Measurements from ENCODE around the gene SKIC8. TPM values are rescaled to one million over a fixed set of nuclear protein-coding genes. Genes with fewer than 3 reads are reported as not detected.

SKIC8 gene
- 10 to 100 TPM; 17.7 to 38.6 (median 30.8) TPM for total RNA-seq
- 10 to 100 TPM; 32.9 to 48.9 (median 39.7) TPM for polyA plus RNA-seq
- long read RNA-seq, donor 1, transcript WDR61-201 (11 exons, 1,387 nt), result major isoform, 20 of 24 reads
- long read RNA-seq, donor 1, partial matches to known transcripts, result 1 of 24 reads
- long read RNA-seq, donor 1, other reads (novel, unspliced or antisense), result 3 of 24 reads
- long read RNA-seq, donor 2, transcript WDR61-201 (11 exons, 1,387 nt), result major isoform, 43 of 64 reads
- long read RNA-seq, donor 2, partial matches to known transcripts, result 2 of 64 reads
- long read RNA-seq, donor 2, other reads (novel, unspliced or antisense), result 15 of 64 reads

DNA sequence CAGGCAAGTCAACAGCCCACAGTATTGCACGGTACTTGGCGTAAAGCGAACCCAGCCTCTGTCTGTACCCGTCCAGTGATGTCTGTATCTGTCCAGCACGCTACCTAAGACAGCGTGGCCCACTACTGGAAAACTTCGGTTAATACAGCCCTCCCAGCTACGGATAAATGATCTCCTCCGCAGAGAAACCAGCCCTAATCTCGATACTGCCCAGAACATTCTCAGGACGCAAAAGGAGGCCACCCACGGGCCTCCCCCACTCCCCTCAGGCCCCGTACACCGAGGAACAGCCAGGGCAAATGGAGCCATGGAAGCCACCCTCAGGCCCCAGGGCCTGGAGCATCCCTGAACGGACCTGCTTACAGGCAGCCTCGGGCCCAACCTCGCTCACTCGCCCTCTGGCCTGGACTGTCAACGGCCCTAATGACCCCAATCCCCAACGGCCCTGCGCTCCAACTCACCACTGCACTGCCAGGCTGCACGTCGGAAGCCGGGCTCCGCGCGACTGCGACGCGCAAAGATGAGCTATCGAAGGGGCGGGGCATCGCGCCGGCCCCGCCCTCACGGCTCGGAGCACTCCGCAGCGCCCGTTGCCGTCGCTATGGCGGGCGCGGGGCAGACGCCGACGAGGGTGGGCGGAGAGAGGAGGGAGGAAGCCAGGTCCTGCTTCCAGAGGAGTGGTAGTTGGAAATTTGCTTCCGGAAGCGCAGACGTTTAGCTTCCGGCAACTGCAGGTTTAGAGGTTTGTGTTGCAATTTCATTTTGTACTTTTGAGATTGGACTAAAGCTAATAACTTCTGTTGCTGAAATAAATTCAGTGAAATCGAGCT lies at the start of gene SKIC8:
SKIC8 (minus strand) TSS at position 509 of the 830 bp plus-strand sequence. CDS start 3,923 bp downstream, outside the sequence.
- 0% methylated on average over 41 to 55 of the region's 55 CpGs for WGBS, 3 donors
- Histone ChIP-seq H3K27ac (peak within 1 kb of the TSS; percentile 88), H3K4me1 (peaks cover 12% of the 10 kb centered on the region), H3K4me3 (peak within 1 kb of the TSS; percentile 92), H3K9me3 (no peaks in the 10 kb centered on the region), H3K36me3 (ENCODE audit: insufficient read depth in 1 of 2, low read depth in 1 of 2) (peaks cover 0 to 8% of the 10 kb centered on the region in 2 donors), H3K27me3 (ENCODE audit: insufficient read depth in 3 of 3, low read length in 2 of 3) (peaks cover 0 to 2% (median 0%) of the 10 kb centered on the region in 3 donors)
- DNase-seq (peak; percentile 92 to 96), ATAC-seq (peak; percentile 98 to 99 (median 98))
- TF ChIP-seq, protein P1, sequence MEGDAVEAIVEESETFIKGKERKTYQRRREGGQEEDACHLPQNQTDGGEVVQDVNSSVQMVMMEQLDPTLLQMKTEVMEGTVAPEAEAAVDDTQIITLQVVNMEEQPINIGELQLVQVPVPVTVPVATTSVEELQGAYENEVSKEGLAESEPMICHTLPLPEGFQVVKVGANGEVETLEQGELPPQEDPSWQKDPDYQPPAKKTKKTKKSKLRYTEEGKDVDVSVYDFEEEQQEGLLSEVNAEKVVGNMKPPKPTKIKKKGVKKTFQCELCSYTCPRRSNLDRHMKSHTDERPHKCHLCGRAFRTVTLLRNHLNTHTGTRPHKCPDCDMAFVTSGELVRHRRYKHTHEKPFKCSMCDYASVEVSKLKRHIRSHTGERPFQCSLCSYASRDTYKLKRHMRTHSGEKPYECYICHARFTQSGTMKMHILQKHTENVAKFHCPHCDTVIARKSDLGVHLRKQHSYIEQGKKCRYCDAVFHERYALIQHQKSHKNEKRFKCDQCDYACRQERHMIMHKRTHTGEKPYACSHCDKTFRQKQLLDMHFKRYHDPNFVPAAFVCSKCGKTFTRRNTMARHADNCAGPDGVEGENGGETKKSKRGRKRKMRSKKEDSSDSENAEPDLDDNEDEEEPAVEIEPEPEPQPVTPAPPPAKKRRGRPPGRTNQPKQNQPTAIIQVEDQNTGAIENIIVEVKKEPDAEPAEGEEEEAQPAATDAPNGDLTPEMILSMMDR (IDR thresholded peaks at IDR 0.05), result no peak
- intact Hi-C loops (cut with DNase I), result no loop called here

DNA sequence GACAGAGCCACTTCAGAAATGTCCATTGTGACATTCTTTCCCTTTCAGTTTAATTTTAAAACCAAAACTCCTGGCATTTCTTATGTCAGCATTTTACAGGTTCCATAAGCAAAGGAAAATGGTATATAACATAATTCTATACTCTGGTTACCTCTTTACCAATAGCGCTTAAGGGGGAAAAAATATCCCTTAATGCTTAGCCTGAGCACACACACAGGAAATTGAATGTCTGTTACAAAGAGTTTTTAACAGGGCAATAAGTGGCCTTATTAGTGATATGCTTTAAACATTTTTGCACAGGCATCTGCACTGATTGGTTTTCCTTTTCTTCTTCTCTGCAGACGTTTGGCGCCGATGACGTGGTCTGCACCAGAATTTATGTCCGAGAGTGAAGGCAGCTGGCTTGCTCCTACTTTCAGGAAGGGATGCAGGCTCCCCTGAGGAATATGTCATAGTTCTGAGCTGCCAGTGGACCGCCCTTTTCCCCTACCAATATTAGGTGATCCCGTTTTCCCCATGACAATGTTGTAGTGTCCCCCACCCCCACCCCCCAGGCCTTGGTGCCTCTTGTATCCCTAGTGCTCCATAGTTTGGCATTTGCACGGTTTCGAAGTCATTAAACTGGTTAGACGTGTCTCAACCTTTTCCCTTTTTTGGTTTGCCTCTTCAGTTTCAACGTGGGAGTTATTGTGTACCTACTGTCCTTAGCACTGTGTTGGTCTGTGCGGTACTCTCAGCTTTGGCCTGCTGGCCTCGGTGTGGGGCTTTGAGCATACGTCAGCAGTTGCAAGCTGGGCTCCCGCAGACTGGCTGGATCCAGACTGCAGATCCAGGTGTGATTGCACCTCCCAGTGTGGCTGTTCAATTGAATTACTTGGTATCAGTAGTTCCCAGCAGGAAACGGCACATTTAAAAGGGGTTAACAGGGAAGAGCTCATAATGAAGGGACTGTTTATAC lies 48.5 kb upstream of the SKIC8 start:
- no peaks in the 10 kb centered on the region for H3K36me3 ChIP-seq (ENCODE audit: insufficient read depth in 1 of 2, low read depth in 1 of 2)
- peaks cover 0 to 15% (median 0%) of the 10 kb centered on the region in 3 donors for H3K27me3 ChIP-seq (ENCODE audit: insufficient read depth in 3 of 3, low read length in 2 of 3)
- DNase-seq (no peak), ATAC-seq (no peak)
- no peaks in the 10 kb centered on the region for H3K9me3 ChIP-seq
- no peak overlapping the region for H3K4me3 ChIP-seq
- WGBS, 3 donors, result 56 to 60% (median 57%) methylated on average over 17 of the region's 17 CpGs
- TF ChIP-seq, protein P1 (IDR thresholded peaks at IDR 0.05), result no peak
- H3K27ac ChIP-seq, result no peak overlapping the region
- intact Hi-C loops (cut with DNase I), result no loop called here
- no peaks in the 10 kb centered on the region for H3K4me1 ChIP-seq

DNA sequence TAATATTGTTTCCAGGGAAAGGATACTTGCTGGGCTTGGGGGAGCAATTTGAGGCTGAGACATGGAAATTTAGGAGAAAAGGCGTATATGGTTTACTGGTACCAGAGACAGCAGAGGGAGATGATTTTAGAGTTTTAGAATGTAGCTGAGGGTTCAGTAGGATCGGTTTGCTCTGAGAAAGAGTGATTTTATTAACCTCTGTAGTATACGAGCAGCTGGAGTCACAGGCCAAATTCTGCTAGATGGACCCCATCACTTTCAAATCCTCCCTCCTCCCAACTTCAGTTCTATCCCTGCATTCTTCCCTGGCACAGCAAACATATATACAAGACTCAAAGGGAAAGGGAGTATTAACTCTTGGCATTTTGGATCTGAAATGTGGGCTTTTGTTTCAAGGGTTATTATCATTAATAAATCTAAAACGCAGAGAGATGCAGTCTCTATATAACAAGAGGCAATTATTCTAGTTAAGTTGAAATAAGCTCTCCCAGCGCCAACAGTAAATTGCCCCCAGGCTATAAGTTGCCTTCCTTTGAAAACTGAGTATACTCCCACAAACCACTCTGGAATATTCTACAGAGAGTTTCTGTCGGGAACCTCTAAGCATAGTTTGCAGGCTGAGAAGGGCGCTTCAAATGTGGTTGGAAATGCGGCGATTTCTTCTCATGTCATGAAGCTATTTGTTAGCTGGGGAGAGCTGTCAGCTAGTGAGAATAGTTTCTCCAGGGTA lies 46.2 kb upstream of the SKIC8 start:
- Histone ChIP-seq H3K4me1 (peaks cover under 1% of the 10 kb centered on the region), H3K4me3 (no peak overlapping the region), H3K27me3 (ENCODE audit: insufficient read depth in 3 of 3, low read length in 2 of 3) (peaks cover 0 to 32% (median 12%) of the 10 kb centered on the region in 3 donors), H3K36me3 (ENCODE audit: insufficient read depth in 1 of 2, low read depth in 1 of 2) (no peaks in the 10 kb centered on the region), H3K9me3 (no peaks in the 10 kb centered on the region), H3K27ac (no peak overlapping the region)
- WGBS, 3 donors, result 79 to 85% (median 83%) methylated on average over 9 of the region's 9 CpGs
- ATAC-seq (no peak), DNase-seq (no peak)
- TF ChIP-seq, protein P1 (IDR thresholded peaks at IDR 0.05), result no peak
- intact Hi-C loops (cut with DNase I), result no loop called here
